Activated CD4-positive, CD25-positive, alpha-beta regulatory T cell (primary cell): Measurements from ENCODE around the gene SLC24A3.

Experiments used
- DNase-seq, 4 experiments: peaks; one replicate each; lab custom pipeline; 2025; lab: John Stamatoyannopoulos, UW

The SLC24A3 gene

GRCh38 chr20:19679900-19680495 is 467.6 kb downstream of the SLC24A3 start:
- DNase-seq = no peak

GRCh38 chr20:19682249-19682648 is 469.8 kb downstream of the SLC24A3 start:
- DNase-seq = no peak

GRCh38 chr20:19683188-19683587 is 470.7 kb downstream of the SLC24A3 start:
- no peak for DNase-seq

GRCh38 chr20:19683822-19684221 is 471.4 kb downstream of the SLC24A3 start:
- no peak for DNase-seq

GRCh38 chr20:19688031-19688806 is 475.8 kb downstream of the SLC24A3 start:
- DNase-seq = no peak

GRCh38 chr20:19690462-19690861 is 478.0 kb downstream of the SLC24A3 start:
- no peak for DNase-seq

GRCh38 chr20:19691125-19691524 is 478.7 kb downstream of the SLC24A3 start:
- DNase-seq = no peak

GRCh38 chr20:19692100-19692499 is 479.7 kb downstream of the SLC24A3 start:
- no peak for DNase-seq

GRCh38 chr20:19692685-19693119 is 480.3 kb downstream of the SLC24A3 start:
- peak in 2 of 4 experiments; percentile 2 to 10 for DNase-seq

- no peak for DNase-seq
These were observed 481.1 kb downstream of the SLC24A3 start for GRCh38 chr20:19693508-19693907.

GRCh38 chr20:19695081-19695480 is 482.6 kb downstream of the SLC24A3 start:
- no peak for DNase-seq

- DNase-seq = no peak
These were observed 484.2 kb downstream of the SLC24A3 start for GRCh38 chr20:19696620-19697019.

- DNase-seq = no peak
These were observed 485.0 kb downstream of the SLC24A3 start for GRCh38 chr20:19697415-19697814.

GRCh38 chr20:19699180-19699971 is 486.9 kb downstream of the SLC24A3 start:
- DNase-seq = no peak

GRCh38 chr20:19701429-19701828 is 489.0 kb downstream of the SLC24A3 start:
- no peak for DNase-seq

GRCh38 chr20:19706463-19706862 is 494.0 kb downstream of the SLC24A3 start:
- DNase-seq = no peak

- DNase-seq = no peak
These were observed 497.3 kb downstream of the SLC24A3 start for GRCh38 chr20:19709635-19710335.

- DNase-seq = no peak
These were observed 498.1 kb downstream of the SLC24A3 start for GRCh38 chr20:19710336-19711120.

- no peak for DNase-seq
These were observed 498.7 kb downstream of the SLC24A3 start for GRCh38 chr20:19711126-19711525.

GRCh38 chr20:19712721-19713260 is 500.3 kb downstream of the SLC24A3 start:
- no peak for DNase-seq
